HG03108 (cell line): ENCODE measurements around the gene CYP4F3.
"Not testable (repeated sequence)": the region's sequence is repeated elsewhere in the genome, so short reads cannot be mapped to it uniquely, and the experiment has no call there.

Experiments
- ATAC-seq: cut with Tn5 transposase; IDR thresholded peaks from one replicate; pipeline ENCODE4 v1.9.1; 2021; ENCODE audit warnings: moderate library complexity; ENCODE audit not compliant: unreplicated experiment

CYP4F3 gene, protein sequence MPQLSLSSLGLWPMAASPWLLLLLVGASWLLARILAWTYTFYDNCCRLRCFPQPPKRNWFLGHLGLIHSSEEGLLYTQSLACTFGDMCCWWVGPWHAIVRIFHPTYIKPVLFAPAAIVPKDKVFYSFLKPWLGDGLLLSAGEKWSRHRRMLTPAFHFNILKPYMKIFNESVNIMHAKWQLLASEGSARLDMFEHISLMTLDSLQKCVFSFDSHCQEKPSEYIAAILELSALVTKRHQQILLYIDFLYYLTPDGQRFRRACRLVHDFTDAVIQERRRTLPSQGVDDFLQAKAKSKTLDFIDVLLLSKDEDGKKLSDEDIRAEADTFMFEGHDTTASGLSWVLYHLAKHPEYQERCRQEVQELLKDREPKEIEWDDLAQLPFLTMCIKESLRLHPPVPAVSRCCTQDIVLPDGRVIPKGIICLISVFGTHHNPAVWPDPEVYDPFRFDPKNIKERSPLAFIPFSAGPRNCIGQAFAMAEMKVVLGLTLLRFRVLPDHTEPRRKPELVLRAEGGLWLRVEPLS

DNA sequence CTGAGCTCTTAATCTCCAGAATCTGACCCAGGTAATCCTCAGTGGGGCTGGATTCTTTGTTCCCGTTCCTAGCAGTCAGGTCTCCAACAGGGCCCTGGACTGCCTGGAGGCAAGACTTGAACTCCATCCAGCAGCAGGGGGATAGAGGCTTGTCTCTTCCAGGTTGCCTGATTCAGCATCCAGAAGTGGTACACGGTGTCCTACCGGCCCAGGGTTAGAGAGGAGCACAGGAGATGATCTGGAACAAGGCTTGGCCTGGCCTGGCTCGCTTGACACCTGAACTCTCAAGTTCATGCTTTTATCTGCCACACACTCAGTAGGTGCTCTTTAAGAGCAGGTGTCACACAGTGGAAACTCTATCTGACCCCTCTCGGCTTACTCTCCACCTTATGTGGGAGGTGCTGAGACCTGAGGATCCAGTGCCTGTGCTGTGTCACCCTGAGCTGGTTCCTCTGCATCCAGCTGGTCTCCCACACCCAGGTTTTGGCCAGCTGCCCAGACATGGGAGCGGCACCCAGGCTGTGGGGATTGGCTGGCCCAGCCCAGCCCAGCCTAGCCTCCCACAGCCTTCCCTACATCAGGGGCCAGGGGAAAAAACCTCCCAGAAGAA is at the start of gene CYP4F3:
TSS of gene CYP4F3 (plus strand) at position 604 of the 610 bp plus-strand sequence. CDS start 519 bp downstream, outside the sequence.
- ATAC-seq, result no peak

DNA sequence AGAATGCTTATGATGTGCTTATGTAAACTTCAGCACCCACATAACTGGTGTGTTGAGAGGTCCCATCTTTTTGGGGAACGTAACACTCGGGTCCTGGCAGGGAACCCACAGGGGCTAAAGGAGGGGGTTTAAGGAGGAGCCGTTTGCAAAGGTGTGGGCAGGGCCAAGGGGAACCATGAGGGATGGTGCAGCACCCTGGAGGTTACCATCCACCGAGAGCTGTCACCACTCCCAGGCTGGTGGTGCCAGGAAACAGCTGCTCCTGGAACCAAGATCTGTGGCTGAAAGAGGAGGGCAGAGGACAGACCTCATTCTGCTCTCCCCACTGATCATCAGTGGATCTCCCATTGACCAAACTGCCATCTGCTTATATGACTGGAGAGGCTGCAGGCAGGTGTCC is 48.9 kb upstream of the CYP4F3 start:
- ATAC-seq, result no peak

DNA sequence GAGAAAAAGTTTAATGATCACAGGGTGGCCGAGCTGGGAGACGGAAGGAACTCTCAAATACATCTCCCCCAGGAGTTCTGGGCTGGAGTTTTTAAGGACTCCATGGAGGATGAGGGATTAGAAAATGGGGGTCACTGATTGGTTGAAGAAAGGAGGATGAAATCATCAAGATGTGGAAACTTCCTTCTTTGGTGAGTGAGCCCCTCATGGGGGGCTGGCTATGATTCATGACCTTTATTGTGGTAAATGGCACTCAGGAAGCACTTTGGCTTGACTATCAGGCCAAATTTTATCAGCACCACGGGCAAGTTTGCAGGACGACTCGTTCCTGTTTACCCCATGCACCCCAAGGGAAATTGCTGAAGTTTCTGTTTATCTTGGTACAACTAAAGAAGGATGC is 48.2 kb upstream of the CYP4F3 start:
- not testable (repeated sequence) for ATAC-seq

DNA sequence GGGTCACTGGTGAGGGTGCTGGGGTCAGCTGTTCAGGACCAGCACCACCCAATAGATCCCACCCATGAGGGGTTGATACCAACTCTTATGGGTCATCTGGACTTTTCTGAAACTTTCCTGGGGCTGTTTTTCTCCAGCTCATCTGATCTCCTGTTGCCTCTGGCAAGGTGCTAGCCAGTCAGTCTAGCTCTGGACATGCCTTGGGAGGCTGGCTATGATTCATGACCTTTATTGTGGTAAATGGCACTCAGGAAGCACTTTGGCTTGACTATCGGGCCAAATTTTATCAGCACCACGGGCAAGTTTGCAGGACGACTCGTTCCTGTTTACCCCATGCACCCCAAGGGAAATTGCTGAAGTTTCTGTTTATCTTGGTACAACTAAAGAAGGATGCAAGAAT is 46.9 kb upstream of the CYP4F3 start:
- ATAC-seq, result not testable (repeated sequence)

DNA sequence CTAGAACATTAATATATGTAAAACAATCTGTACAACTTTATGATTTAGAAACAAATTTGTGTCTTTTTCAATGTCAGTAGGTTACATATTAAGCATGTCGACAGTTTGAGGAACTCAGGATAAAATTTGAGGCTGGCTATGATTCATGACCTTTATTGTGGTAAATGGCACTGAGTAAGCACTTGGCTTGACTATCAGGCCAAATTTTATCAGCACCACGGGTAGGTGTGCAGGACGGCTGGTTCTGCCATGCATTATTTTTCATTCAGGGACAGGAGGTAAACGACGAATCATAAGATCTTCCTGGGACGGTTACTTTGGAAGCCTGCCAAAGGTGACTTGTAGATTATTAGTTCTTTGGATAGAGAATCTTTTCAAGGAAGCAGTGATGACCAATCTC is 45.6 kb upstream of the CYP4F3 start:
- ATAC-seq, result no peak

DNA sequence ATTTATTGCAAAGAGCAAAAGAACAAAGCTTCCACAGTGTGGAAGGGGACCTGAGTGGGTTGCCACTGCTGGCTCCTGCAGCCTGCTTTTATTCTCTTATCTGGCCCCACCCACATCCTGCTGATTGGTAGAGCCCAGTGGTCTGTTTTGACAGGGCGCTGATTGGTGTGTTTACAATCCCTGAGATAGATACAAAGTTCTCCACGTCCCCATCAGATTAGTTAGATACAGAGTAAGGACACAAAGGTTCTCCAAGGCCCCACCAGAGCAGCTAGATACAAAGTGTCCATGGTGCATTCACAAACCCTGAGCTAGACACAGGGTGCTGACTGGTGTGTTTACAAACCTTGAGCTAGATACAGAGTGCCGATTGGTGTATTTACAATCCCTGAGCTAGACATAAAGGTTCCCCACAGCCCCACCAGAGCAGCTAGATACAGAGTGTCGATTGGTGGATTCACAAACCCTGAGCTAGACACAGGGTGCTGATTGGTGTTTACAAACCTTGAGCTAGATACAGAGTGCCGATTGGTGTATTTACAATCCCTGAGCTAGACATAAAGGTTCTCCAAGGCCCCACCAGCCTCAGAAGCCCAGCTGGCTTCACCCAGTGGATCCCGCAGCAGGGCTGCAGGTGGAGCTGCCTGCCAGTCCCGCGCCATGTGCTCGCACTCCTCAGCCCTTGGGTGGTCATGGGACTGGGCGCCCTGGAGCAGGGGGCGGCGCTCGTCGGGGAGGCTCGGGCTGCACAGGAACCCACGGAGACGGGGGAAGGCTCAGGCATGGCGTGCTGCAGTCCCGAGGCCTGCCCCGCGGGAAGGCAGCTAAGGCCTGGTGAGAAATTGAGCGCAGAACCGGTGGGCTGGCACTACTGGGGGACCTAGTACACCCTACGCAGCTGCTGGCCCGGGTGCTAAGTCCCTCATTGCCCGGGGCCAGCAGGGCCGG is 32.4 kb upstream of the CYP4F3 start:
- ATAC-seq, result not testable (repeated sequence)

DNA sequence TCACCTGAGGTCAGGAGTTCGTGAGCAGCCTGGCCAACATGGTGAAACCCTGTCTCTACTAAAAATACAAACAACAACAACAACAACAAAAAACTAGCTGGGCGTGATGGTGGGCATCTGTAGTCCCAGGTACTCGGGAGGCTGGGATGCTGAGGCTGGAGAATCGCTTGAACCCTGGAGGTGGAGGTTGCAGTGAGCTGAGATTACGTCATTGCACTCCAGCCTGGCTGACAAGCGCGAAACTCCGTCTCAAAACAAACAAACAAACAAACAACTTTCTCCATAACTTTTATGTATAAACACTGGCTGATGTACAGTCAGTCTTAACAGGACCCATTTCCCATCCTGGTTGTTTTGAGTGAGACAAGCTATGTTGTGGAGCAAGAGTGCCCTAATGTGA is 31.4 kb upstream of the CYP4F3 start:
- ATAC-seq, result no peak

DNA sequence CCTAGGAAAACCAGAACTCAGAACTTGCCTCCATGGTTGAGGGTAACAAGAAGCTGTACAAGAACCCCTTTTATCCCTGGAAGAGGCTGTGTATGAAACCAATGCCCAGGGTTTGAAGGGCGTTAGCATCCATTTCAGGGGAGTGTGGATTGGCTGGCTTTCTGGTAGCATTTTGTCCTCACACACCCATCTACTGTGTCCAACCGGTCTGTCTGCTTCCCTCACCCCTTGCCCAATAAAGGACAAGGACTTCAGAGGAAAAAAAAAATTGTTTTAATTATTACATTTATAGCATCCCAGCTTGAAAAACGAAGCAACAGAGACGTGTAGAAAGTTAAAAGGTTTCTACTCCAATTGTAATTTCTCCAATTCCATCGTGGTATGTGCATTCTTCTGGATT is 28.4 kb upstream of the CYP4F3 start:
- no peak for ATAC-seq

DNA sequence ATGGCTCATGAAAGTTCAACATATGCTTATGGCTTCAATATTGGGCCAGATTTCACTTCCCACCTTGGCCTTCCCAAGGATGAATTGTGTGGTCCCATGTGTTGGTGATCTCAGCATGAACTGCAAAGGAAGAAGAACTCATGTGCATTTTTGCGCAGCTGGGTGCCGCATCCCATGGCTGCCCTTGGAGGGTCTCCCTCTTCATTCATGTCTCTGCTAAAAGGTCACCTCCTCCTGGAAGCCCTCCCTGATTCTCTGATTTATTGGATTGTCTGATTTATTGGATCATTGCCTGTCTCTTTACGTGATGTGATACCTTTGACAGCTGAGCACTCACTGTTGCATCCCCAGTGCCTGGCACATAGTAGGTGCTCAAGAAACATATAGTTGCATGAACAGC is 27.4 kb upstream of the CYP4F3 start:
- no peak for ATAC-seq

DNA sequence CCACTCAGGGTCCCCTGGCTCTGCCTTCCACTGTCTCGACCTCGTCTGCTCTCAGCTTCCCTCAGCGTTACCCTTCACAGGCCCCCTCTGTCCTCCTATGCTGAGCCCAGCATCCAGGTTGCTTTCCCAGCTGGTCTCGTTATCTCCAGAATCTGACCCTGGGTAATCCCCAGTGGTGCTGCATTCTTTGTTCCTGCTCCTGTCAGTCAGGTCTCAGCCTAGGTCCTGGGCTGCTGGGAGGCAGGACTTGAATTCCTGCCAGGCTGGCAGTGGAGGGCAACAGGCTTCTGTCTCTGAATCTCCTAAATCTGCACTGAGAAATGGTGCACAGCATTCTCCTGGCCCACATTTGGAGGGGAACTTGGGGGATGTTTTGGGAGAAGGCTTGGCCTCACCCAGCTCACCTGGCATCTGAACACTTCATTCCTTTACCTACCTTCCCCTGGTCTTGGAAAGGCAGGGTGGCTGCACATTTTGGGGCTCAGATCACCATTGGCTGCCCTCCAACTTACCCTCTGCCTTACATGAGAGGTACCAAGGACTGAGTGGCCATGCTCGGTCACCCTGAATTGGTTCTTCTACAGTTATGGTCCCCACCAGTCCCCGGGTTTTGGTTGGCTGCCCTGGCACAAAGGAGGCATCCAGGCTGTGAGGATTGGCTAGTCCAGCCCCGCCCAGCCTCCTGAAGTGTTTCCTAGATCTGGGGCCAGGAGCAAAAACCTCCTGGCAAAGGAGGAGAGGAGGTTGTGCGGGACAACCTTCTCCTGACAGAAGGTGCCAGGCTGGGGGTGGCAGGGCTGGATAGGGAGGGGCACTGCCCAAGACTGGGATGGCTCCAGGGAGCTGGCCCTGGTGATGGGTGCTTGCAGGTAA is 26.0 kb upstream of the CYP4F3 start, which contains the start of gene CYP4F8:
TSS of gene CYP4F8 (plus strand) at position 712 of the 873 bp plus-strand sequence. CDS start 399 bp downstream, outside the sequence.
- ATAC-seq, result no peak

DNA sequence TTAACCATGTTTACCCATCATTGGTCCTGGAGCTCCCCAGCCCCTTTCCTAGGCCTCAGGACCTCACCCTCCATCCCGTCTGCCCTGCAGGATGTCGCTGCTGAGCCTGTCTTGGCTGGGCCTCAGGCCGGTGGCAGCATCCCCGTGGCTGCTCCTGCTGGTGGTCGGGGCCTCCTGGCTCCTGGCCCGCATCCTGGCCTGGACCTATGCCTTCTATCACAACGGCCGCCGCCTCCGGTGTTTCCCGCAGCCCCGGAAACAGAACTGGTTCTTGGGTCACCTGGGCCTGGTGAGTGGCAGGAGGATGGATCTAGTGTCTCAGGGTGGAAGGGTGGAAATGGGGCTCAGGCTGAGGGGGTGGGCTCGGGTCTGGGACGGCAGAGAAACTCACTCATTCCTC is 25.2 kb upstream of the CYP4F3 start:
- no peak for ATAC-seq

DNA sequence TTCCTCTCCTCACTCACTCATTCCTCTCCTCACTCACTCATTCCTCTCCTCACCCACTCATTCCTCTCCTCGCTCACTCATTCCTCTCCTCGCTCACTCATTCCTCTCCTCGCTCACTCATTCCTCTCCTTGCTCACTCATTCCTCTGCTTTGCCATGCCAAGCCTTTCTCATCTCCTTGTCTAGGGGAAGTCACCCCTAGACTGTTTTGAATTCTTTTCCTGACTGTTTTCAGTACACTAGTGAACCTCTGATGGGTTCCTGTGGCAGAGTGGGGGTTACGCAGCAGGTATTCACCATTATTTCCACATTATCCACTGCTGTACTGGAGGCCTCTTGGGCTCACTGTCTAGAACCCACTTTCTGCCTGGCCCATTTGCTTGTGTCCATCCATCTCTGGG is 24.5 kb upstream of the CYP4F3 start:
- no peak for ATAC-seq

DNA sequence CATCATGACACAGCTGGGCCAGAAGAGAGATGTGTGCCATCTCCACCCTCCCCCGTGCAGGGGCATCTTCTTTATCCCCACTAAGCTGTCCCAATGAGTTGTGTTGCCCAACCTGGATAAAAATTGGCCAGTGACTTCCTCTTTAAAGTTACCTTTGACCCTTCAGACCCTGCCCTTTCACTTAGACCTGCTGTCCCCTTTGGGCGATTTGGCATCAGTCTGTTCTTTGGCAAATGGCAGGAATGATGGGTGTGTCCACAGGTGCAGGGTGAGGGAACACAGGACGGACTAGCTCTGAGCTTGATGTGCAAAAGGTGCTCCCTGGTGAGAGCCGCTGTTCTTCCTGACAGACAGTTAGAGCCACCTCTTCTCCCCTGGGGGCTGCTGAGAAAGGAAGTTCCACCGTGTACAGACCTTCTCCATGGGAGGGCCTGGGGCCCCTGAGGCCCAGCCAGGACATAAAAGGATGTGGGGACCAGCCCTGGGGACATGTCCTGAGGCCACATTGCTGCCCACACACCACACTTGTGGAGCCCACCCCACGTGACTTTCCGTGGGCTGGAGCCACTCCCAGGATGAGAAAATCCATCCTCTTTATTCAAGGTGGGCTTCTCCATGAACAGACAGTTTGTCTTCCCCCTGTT is 23.9 kb upstream of the CYP4F3 start:
- ATAC-seq, result no peak

DNA sequence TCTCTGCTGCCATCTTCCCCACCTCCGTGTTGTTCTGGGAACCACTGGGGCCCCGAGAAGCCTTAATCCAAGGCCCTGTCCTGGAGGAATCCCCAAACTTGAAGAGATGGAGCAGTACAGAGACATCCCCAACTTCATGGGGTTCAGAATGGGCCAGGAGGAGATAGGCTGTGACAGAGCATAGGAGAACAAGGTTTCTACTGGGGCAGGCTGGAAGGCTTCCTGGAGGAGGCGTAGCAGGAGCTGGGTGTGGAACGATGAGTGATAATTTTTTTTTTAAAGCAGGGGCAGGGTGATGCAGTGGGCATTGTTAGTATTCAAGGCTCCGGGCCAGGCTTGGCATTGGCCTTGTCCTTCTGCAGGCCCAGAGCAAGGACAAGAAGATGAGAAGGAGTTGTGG is 22.4 kb upstream of the CYP4F3 start:
- no peak for ATAC-seq

DNA sequence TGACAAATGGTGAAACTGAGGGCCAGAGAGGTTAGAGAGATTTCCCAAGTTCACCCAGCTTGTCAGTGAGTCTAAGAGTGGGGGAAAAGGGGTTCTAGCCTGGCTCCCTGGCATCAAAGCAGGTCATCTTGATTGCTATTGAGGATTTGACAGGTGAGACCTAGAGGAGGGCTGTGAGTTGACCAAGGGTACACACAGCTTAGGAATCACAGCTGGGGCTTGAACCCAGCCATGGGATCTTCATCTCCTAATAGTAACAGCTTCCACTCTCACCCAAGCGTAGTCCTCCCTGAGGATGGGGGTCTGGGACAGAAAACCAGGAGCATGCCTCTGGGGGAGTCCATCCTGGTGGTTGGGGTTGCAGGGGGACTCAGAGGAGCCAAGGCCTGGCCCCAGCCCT is 18.9 kb upstream of the CYP4F3 start:
- ATAC-seq, result no peak

DNA sequence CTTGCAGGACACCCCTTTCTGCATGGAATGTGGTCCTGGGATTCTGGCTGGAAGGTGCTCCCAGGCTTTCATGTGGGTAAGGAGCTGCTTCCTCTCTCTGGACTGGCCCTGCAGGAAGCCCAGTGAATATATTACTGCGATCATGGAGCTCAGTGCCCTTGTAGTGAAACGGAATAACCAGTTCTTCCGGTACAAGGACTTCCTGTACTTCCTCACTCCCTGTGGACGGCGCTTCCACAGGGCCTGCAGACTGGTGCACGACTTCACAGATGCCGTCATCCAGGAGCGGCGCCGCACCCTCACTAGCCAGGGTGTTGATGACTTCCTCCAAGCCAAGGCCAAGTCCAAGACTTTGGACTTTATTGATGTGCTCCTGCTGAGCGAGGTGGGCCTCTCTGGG is 17.7 kb upstream of the CYP4F3 start:
- no peak for ATAC-seq

DNA sequence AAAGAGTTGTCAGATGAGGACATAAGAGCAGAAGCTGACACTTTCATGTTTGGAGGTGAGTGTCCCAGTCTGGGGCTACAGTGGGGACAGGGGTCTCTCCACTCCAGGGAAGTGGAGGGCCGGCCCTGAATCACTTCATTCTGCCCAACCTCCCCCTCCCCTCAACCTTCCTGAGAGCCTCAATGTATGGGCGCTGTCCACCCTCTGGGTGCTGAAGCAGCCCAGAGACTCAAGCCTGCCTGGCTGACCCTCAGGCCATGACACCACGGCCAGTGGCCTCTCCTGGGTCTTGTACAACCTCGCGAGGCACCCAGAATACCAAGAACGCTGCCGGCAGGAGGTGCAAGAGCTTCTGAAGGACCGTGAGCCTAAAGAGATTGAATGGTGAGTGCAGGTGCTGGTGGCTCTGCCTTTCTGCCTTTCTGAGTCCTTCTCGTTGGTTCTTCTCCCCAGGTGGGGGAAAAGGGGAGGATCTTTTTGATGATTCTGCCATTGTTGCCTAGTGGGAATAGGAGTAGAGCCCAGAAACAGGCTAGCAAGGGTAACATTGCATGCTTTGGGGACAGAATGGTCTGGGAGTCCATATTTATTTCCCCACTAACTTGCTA is 16.9 kb upstream of the CYP4F3 start:
- no peak for ATAC-seq

DNA sequence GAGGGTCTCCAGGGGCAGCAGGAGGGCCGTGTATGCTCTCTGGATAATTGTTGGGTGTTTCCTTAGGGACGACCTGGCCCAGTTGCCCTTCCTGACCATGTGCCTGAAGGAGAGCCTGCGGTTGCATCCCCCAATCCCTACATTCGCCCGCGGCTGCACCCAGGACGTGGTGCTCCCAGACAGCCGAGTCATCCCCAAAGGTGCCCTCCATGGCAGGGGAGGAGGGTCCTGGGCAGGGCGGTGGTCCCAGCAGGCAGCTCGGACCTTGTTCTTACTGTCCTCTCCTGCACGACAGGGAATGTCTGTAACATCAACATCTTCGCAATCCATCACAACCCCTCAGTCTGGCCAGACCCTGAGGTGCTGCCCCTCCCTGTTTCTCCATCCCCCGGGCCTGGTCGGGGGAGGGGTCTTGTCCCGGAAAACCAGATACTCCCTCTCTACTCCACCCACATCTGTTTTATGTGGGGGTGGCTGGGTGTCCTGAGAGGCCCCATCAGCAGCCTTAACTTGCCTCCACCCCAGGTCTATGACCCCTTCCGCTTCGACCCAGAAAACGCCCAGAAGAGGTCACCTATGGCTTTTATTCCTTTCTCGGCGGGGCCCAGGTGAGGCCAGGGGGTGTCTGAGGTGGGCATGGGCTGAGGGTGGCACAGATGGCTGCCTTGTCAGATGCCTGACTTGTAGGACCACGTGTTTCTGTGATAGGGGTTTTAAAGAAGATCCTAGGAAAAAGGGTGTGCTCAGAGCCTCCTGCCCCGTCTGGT is 12.3 kb upstream of the CYP4F3 start:
- no peak for ATAC-seq
